HFF-Myc (cell line): ENCODE data around the gene TRPM5.

Experiments
- DNase-seq: peaks from one replicate; pipeline ENCODE4 v3.0.0-alpha.2; 2011; ENCODE audit warnings: low read depth; ENCODE audit errors: extremely low read depth
- H3K4me3 ChIP-seq: replicated peaks from 2 replicates; pipeline ENCODE4 v1.5.1; 2011; ENCODE audit warnings: low read depth, mild to moderate bottlenecking, control low read depth, low read length
- TF ChIP-seq, protein P1 (sequence below): IDR thresholded peaks from 2 replicates; pipeline ENCODE4 v1.5.1; 2012; ENCODE audit warnings: mild to moderate bottlenecking, low read depth, low read length, control low read depth; ENCODE audit errors: missing control alignments

Gene TRPM5

DNA sequence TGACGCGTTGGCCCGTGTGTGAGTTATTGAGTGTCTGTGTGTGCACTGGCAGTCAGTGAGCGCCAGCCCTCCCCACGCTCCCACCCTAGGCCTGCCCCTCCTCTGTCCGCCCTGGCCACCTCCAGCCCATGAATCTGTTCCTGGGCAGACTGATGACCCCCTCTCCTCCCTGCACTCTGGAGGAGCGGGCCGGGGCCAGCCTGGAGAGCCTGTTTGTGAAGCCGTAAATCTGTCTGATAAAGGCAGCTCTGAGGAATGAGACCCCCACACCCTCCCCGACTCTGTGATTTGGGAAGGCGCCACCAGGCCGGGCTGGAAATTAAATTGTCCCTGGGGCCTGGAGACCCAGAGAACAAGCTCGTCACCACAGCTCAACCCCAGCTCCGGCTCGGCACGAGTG lies 35.2 kb downstream of the TRPM5 start:
- TF ChIP-seq, protein P1, sequence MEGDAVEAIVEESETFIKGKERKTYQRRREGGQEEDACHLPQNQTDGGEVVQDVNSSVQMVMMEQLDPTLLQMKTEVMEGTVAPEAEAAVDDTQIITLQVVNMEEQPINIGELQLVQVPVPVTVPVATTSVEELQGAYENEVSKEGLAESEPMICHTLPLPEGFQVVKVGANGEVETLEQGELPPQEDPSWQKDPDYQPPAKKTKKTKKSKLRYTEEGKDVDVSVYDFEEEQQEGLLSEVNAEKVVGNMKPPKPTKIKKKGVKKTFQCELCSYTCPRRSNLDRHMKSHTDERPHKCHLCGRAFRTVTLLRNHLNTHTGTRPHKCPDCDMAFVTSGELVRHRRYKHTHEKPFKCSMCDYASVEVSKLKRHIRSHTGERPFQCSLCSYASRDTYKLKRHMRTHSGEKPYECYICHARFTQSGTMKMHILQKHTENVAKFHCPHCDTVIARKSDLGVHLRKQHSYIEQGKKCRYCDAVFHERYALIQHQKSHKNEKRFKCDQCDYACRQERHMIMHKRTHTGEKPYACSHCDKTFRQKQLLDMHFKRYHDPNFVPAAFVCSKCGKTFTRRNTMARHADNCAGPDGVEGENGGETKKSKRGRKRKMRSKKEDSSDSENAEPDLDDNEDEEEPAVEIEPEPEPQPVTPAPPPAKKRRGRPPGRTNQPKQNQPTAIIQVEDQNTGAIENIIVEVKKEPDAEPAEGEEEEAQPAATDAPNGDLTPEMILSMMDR: no peak
- no peak overlapping the region for H3K4me3 ChIP-seq
- DNase-seq: no peak

DNA sequence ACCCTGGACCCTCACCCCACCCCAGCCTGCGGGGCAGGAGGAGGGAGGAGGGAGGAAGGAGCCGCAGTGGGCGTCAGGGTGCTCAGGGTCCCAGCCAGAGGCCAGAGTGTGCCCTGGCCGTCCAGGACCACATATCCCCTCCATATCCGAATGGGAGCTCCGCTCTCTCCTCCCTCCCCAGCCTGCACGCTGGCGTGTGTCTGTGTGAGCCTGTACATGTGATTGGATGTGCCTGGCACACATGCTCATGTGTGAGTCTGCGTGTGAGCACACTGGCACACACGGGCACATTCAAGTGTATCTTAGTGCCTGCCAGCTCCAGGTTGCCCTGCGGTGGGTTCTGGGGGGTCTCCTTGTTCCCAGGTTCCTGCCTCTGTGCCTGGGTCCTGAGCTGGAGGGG lies 35.6 kb downstream of the TRPM5 start:
- no peak for DNase-seq
- H3K4me3 ChIP-seq: no peak overlapping the region
- TF ChIP-seq, protein P1: no peak

DNA sequence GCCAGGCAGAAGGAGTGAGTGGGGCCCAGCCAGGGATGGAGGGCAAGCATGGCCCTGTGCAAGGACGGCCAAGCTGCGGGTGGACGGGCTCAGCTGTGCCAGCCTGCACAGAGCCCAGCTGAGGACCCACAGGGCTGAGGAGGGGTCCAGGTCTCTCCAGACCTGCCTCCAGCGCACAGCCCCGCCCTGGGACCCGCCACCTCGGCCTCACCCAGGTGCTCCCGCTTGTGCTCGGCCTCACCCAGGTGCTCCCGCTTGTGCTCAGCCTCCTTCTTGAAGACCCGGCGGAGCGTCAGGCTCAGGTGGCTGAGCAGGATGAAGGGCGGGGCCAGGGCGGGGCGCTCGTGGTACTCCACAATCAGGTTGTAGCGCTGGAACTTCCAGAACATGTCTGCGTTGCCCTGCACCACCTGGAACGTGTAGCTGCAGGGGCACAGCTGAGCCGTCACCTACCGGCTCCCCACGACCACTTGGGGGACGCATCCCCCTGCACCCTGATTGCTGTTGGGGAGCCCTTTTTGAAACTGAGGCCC lies 37.4 kb downstream of the TRPM5 start:
- no peak overlapping the region for H3K4me3 ChIP-seq
- no peak for DNase-seq
- TF ChIP-seq, protein P1: no peak

DNA sequence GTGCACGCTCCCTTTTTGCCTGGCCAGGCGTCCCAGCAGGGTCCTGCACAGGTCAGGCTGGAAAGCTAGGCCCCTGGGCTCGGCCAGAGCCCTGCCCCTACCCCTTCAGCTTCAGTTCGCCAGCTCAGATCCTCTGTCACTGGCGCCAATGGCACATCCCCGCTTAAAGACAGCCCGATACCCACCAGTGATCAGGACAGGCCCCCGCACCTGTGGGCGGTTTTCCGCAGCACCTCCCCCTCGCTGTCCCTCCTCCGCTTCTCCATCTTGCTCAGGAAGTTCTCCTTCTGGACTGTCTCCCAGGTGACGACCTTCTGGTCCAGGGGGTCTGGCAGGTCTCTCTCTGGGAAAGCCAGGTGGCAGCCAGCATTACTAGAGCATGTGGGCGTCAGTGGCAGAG lies 37.9 kb downstream of the TRPM5 start:
- TF ChIP-seq, protein P1: no peak
- H3K4me3 ChIP-seq: no peak overlapping the region
- no peak for DNase-seq

DNA sequence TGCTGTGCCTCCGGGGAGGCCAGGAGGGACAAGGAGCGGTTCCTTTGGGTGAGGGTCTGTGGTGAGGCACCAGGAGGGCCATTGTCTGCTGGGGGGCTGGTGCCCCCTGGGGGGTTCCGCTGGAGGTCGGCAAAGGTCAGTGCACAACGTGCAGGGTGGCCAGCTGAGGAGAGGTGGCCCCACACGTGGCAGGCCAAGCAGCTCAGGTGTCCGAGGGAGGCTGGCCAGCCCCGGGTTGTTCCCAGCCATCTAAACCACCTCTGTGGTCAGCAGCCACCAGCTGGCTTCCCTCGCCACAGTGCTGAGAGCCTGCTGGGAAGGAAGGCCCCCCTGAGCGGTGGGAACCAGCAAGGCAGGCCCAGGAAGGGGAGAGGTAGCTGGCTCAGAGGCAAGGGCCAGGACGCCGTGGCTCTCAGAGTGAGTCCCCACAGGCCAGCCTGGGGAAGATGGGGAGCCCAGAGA lies 39.5 kb downstream of the TRPM5 start:
- no peak for DNase-seq
- TF ChIP-seq, protein P1: no peak
- H3K4me3 ChIP-seq: no peak overlapping the region

DNA sequence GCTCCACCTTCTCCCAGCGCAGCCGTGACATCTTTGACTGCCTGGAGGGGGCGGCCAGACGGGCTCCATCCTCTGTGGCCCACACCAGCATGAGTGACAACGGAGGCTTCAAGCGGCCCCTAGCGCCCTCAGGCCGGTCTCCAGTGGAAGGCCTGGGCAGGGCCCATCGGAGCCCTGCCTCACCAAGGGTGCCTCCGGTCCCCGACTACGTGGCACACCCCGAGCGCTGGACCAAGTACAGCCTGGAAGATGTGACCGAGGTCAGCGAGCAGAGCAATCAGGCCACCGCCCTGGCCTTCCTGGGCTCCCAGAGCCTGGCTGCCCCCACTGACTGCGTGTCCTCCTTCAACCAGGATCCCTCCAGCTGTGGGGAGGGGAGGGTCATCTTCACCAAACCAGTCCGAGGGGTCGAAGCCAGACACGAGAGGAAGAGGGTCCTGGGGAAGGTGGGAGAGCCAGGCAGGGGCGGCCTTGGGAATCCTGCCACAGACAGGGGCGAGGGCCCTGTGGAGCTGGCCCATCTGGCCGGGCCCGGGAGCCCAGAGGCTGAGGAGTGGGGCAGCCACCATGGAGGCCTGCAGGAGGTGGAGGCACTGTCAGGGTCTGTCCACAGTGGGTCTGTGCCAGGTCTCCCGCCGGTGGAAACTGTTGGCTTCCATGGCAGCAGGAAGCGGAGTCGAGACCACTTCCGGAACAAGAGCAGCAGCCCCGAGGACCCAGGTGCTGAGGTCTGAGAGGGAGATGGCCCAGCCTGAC lies 41.2 kb downstream of the TRPM5 start:
- TF ChIP-seq, protein P1: no peak
- no peak overlapping the region for H3K4me3 ChIP-seq
- no peak for DNase-seq
